ENCODE measurements around the gene CAV3. TPM values are rescaled to one million over a fixed set of nuclear protein-coding genes. Genes with fewer than 3 reads are reported as not detected.

The CAV3 gene
- total and polyA plus RNA-seq, 2 experiments from 2014 or later = not detected

GRCh38 chr3:8709287-8709686, 24.3 kb upstream of the CAV3 start (continued):
- TF ChIP-seq REST (IDR thresholded peaks at IDR 0.05; ENCODE audit: unreplicated experiment) (no peak), NANOG (IDR thresholded peaks at IDR 0.05; ENCODE audit: borderline replicate concordance) (no peak), EZH2phosphoT487 (IDR thresholded peaks at IDR 0.05; ENCODE audit: unreplicated experiment) (no peak), STAT1 (IDR thresholded peaks at IDR 0.05; ENCODE audit: unreplicated experiment) (no peak), JUNB (IDR thresholded peaks at IDR 0.05; ENCODE audit: unreplicated experiment) (no peak), CREB1 (CRISPR knock-in tag; IDR thresholded peaks at IDR 0.05; ENCODE audit: low read depth) (no peak)
- TF ChIP-seq, protein P1, sequence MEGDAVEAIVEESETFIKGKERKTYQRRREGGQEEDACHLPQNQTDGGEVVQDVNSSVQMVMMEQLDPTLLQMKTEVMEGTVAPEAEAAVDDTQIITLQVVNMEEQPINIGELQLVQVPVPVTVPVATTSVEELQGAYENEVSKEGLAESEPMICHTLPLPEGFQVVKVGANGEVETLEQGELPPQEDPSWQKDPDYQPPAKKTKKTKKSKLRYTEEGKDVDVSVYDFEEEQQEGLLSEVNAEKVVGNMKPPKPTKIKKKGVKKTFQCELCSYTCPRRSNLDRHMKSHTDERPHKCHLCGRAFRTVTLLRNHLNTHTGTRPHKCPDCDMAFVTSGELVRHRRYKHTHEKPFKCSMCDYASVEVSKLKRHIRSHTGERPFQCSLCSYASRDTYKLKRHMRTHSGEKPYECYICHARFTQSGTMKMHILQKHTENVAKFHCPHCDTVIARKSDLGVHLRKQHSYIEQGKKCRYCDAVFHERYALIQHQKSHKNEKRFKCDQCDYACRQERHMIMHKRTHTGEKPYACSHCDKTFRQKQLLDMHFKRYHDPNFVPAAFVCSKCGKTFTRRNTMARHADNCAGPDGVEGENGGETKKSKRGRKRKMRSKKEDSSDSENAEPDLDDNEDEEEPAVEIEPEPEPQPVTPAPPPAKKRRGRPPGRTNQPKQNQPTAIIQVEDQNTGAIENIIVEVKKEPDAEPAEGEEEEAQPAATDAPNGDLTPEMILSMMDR (conservative IDR thresholded peaks at IDR 0.05; ENCODE audit: low read depth in 2 of 2) = no peak

GRCh38 chr3:8709801-8710507, 23.6 kb upstream of the CAV3 start:
- H3K79me2 ChIP-seq (replicated peaks; ENCODE audit: insufficient read depth) = no peaks in the 10 kb centered on the region
- H3K9me2 ChIP-seq (ENCODE audit: insufficient read depth) = no peaks in the 10 kb centered on the region
- Mint-ChIP-seq H3K9me3 (peaks cover 8% of the 10 kb centered on the region), H3K4me3 (no peak overlapping the region), H3K27me3 (ENCODE audit: insufficient read depth, low read depth, poor library complexity) (peaks cover 60% of the 10 kb centered on the region), H3K27ac (no peak overlapping the region), H3K36me3 (ENCODE audit: low read depth) (peaks cover 2% of the 10 kb centered on the region; the same call in 1 of the 3 replicates), H3K4me1 (peaks cover 6% of the 10 kb centered on the region; the same call in 1 of the 3 replicates)
- H2AFZ ChIP-seq = no peak overlapping the region
- H3K36me3 ChIP-seq (ENCODE audit: insufficient read depth) = no peaks in the 10 kb centered on the region
- TF ChIP-seq, protein P1 (conservative IDR thresholded peaks at IDR 0.05; ENCODE audit: low read depth in 2 of 2) = no peak
- no peak for TF ChIP-seq STAT1 (IDR thresholded peaks at IDR 0.05; ENCODE audit: unreplicated experiment)
- TF ChIP-seq, protein P2, sequence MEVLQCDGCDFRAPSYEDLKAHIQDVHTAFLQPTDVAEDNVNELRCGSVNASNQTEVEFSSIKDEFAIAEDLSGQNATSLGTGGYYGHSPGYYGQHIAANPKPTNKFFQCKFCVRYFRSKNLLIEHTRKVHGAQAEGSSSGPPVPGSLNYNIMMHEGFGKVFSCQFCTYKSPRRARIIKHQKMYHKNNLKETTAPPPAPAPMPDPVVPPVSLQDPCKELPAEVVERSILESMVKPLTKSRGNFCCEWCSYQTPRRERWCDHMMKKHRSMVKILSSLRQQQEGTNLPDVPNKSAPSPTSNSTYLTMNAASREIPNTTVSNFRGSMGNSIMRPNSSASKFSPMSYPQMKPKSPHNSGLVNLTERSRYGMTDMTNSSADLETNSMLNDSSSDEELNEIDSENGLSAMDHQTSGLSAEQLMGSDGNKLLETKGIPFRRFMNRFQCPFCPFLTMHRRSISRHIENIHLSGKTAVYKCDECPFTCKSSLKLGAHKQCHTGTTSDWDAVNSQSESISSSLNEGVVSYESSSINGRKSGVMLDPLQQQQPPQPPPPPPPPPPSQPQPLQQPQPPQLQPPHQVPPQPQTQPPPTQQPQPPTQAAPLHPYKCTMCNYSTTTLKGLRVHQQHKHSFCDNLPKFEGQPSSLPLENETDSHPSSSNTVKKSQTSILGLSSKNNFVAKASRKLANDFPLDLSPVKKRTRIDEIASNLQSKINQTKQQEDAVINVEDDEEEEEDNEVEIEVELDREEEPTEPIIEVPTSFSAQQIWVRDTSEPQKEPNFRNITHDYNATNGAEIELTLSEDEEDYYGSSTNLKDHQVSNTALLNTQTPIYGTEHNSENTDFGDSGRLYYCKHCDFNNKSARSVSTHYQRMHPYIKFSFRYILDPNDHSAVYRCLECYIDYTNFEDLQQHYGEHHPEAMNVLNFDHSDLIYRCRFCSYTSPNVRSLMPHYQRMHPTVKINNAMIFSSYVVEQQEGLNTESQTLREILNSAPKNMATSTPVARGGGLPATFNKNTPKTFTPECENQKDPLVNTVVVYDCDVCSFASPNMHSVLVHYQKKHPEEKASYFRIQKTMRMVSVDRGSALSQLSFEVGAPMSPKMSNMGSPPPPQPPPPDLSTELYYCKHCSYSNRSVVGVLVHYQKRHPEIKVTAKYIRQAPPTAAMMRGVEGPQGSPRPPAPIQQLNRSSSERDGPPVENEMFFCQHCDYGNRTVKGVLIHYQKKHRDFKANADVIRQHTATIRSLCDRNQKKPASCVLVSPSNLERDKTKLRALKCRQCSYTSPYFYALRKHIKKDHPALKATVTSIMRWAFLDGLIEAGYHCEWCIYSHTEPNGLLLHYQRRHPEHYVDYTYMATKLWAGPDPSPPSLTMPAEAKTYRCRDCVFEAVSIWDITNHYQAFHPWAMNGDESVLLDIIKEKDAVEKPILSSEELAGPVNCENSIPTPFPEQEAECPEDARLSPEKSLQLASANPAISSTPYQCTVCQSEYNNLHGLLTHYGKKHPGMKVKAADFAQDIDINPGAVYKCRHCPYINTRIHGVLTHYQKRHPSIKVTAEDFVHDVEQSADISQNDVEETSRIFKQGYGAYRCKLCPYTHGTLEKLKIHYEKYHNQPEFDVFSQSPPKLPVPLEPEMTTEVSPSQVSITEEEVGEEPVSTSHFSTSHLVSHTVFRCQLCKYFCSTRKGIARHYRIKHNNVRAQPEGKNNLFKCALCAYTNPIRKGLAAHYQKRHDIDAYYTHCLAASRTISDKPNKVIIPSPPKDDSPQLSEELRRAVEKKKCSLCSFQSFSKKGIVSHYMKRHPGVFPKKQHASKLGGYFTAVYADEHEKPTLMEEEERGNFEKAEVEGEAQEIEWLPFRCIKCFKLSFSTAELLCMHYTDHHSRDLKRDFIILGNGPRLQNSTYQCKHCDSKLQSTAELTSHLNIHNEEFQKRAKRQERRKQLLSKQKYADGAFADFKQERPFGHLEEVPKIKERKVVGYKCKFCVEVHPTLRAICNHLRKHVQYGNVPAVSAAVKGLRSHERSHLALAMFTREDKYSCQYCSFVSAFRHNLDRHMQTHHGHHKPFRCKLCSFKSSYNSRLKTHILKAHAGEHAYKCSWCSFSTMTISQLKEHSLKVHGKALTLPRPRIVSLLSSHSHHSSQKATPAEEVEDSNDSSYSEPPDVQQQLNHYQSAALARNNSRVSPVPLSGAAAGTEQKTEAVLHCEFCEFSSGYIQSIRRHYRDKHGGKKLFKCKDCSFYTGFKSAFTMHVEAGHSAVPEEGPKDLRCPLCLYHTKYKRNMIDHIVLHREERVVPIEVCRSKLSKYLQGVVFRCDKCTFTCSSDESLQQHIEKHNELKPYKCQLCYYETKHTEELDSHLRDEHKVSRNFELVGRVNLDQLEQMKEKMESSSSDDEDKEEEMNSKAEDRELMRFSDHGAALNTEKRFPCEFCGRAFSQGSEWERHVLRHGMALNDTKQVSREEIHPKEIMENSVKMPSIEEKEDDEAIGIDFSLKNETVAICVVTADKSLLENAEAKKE (CRISPR knock-in tag; IDR thresholded peaks at IDR 0.05) = no peak
- no peak for TF ChIP-seq NANOG (IDR thresholded peaks at IDR 0.05; ENCODE audit: borderline replicate concordance)
- TF ChIP-seq CREB1 (CRISPR knock-in tag; IDR thresholded peaks at IDR 0.05; ENCODE audit: low read depth) = no peak
- no peak for TF ChIP-seq JUNB (IDR thresholded peaks at IDR 0.05; ENCODE audit: unreplicated experiment)
- TF ChIP-seq EZH2 (IDR thresholded peaks at IDR 0.05; ENCODE audit: low read depth, unreplicated experiment) = no peak
- peaks cover 55% of the 10 kb centered on the region for H3K27me3 ChIP-seq (ENCODE audit: insufficient read depth)
- H3K4me1 ChIP-seq (ENCODE audit: insufficient read depth) = no peaks in the 10 kb centered on the region
- no peak overlapping the region for H3K27ac ChIP-seq (ENCODE audit: low read depth)
- H3K4me2 ChIP-seq = no peak overlapping the region
- no peak for ATAC-seq
- no peaks in the 10 kb centered on the region; the same call in 1 of the 2 replicates for H4K20me1 ChIP-seq (replicated peaks; ENCODE audit: insufficient read depth)
- no peak overlapping the region for H3K4me3 ChIP-seq
- no peak for DNase-seq (ENCODE audit: low spot score)
- no peaks in the 10 kb centered on the region for H3F3A ChIP-seq (replicated peaks; ENCODE audit: low read depth)

Data from GM23338 (cell line).